ENCODE measurements around the gene LTA4H.
A peak's percentile ranks its signal among the peaks of the same experiment; 100 is the strongest.

LTA4H gene

DNA sequence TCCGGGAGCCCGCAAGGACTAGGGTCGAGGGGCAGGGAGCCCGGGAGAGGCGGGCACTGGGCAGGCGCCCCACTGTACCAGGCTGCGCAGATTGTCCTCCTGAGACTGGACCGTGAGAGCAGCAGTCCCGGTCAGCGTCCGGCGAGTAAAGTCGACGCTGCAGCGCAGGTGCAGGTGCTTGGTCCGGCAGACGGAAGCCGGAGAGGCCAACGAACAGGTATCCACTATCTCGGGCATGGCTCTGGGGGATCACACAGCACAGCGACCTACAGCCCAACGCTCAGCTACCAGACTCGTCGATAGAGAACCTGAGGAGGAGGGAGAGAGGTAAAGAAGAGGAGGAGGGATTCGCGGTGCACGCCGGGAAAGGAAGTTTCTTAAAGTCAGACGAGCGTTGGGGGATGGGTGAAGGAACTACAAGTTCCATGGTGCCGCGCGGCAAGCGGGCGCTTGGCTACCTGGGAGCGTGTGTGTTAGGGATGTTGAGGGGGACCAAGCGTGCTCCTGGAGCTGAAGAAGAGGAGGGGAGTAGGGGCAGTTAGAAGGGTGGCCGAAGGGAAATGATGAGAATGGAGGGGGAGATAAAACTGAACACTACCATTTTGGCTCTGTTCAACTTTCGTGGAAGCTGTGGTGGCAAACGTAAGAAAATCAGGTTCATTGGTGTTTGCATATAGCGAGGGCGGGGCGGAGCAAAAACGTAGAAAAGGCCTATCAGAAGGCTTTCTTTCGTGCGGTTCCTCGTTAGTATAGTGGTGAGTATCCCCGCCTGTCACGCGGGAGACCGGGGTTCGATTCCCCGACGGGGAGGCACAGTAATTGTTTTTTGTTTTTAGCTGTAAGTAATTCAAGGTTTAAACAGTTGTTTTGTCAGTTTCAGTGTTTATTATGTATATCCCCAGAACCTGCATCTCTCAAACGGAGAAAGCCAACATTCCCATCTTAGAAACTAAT lies at the start of gene LTA4H:
TSS of gene LTA4H (minus strand) at position 305 of the 954 bp plus-strand sequence. CDS start at position 237, 68 bp downstream.
- Histone ChIP-seq H3K36me3 (ENCODE audit: control insufficient read depth, insufficient read depth, low read length) (no peaks in the 10 kb centered on the region), H3K4me3 (ENCODE audit: low read depth, low read length) (peak within 1 kb of the TSS; percentile 71), H3K79me2 (peaks cover 7% of the 10 kb centered on the region), H3K9me3 (ENCODE audit: control insufficient read depth, low read length) (no peaks in the 10 kb centered on the region), H3K4me2 (ENCODE audit: low read length) (peak within 1 kb of the TSS; percentile 85), H3K27ac (peak within 1 kb of the TSS; percentile 81), H3K9ac (peak within 1 kb of the TSS; percentile 38), H3K4me1 (peaks cover 20% of the 10 kb centered on the region), H2AFZ (peak within 1 kb of the TSS; percentile 96), H3K27me3 (ENCODE audit: control insufficient read depth, insufficient read depth, low read length) (no peaks in the 10 kb centered on the region)
- peak; percentile 8 for TF ChIP-seq CTCF (IDR thresholded peaks at IDR 0.05)

DNA sequence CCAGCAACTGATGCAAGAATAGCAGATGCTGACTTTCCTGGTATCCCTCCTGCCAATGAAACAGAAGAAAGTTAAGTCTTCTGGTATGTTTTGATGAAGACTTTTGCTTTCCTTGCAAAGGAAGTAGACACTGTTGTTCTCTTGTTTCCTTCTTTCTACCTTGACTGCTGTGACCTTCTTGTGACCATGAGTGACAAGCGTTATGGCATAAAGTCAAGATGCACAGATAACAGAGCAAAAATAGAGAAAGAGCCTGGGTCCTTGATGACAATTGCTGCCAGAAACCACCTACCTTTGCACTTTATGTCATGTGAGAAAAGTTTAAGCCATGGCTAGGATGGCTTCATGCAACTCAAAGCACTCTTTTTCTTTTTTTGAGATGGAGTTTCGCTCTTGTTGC lies 49.2 kb upstream of the LTA4H start:
- no peak overlapping the region for H3K9ac ChIP-seq
- H3K4me2 ChIP-seq (ENCODE audit: low read length) = no peak overlapping the region
- H2AFZ ChIP-seq = no peak overlapping the region
- no peak overlapping the region for H3K4me3 ChIP-seq (ENCODE audit: low read depth, low read length)
- no peaks in the 10 kb centered on the region for H3K36me3 ChIP-seq (ENCODE audit: control insufficient read depth, insufficient read depth, low read length)
- H3K79me2 ChIP-seq = no peaks in the 10 kb centered on the region
- no peak overlapping the region for H3K27ac ChIP-seq
- TF ChIP-seq CTCF (IDR thresholded peaks at IDR 0.05) = no peak
- no peaks in the 10 kb centered on the region for H3K9me3 ChIP-seq (ENCODE audit: control insufficient read depth, low read length)
- H3K27me3 ChIP-seq (ENCODE audit: control insufficient read depth, insufficient read depth, low read length) = no peaks in the 10 kb centered on the region
- H3K4me1 ChIP-seq = no peaks in the 10 kb centered on the region

- Histone ChIP-seq H3K27me3 (ENCODE audit: control insufficient read depth, insufficient read depth, low read length) (no peaks in the 10 kb centered on the region), H2AFZ (no peak overlapping the region), H3K4me1 (no peaks in the 10 kb centered on the region), H3K4me2 (ENCODE audit: low read length) (no peak overlapping the region), H3K27ac (no peak overlapping the region), H3K9me3 (ENCODE audit: control insufficient read depth, low read length) (no peaks in the 10 kb centered on the region), H3K9ac (no peak overlapping the region), H3K79me2 (no peaks in the 10 kb centered on the region), H3K4me3 (ENCODE audit: low read depth, low read length) (no peak overlapping the region), H3K36me3 (ENCODE audit: control insufficient read depth, insufficient read depth, low read length) (no peaks in the 10 kb centered on the region)
- no peak for TF ChIP-seq CTCF (IDR thresholded peaks at IDR 0.05)
Measured at GRCh38 chr12:96083020-96083719, 47.8 kb upstream of the LTA4H start.

- Histone ChIP-seq H3K36me3 (ENCODE audit: control insufficient read depth, insufficient read depth, low read length) (no peaks in the 10 kb centered on the region), H3K9ac (no peak overlapping the region), H3K79me2 (no peaks in the 10 kb centered on the region), H3K9me3 (ENCODE audit: control insufficient read depth, low read length) (no peaks in the 10 kb centered on the region), H3K27me3 (ENCODE audit: control insufficient read depth, insufficient read depth, low read length) (no peaks in the 10 kb centered on the region), H3K4me1 (no peaks in the 10 kb centered on the region), H2AFZ (no peak overlapping the region), H3K4me3 (ENCODE audit: low read depth, low read length) (no peak overlapping the region), H3K27ac (no peak overlapping the region), H3K4me2 (ENCODE audit: low read length) (no peak overlapping the region)
- no peak for TF ChIP-seq CTCF (IDR thresholded peaks at IDR 0.05)
Measured at GRCh38 chr12:96081596-96081995, 46.2 kb upstream of the LTA4H start.
